ENCODE data around the gene AKNAD1. TPM values are rescaled to one million over a fixed set of nuclear protein-coding genes. Genes with fewer than 3 reads are reported as not detected.
A peak's percentile ranks its signal among the peaks of the same experiment; 100 is the strongest.

The AKNAD1 gene
- total RNA-seq, 4 donors from 2014 or later, result not detected

GRCh38 chr1:108881369-108881768 is 24.5 kb upstream of the AKNAD1 start:
- no peak for DNase-seq
- H3K9me3 ChIP-seq, result no peaks in the 10 kb centered on the region
- H3K4me3 ChIP-seq, result no peak overlapping the region
- peaks cover 0 to 2% (median 0%) of the 10 kb centered on the region in 3 donors for H3K36me3 ChIP-seq
- H3K27me3 ChIP-seq, result no peaks in the 10 kb centered on the region
- H3K27ac ChIP-seq, result no peak overlapping the region
- no peak for TF ChIP-seq CTCF (IDR thresholded peaks at IDR 0.05)
- TF ChIP-seq POLR2A (IDR thresholded peaks at IDR 0.05), result no peak
- peaks cover 0 to 7% (median 1%) of the 10 kb centered on the region in 4 donors for H3K4me1 ChIP-seq

GRCh38 chr1:108880850-108881249 is 24.0 kb upstream of the AKNAD1 start:
- TF ChIP-seq CTCF (IDR thresholded peaks at IDR 0.05), result no peak
- TF ChIP-seq POLR2A (IDR thresholded peaks at IDR 0.05), result no peak
- H3K4me1 ChIP-seq, result peaks cover 0 to 7% (median 1%) of the 10 kb centered on the region in 4 donors
- no peak for DNase-seq
- H3K36me3 ChIP-seq, result no peaks in the 10 kb centered on the region
- H3K27me3 ChIP-seq, result no peaks in the 10 kb centered on the region
- no peak overlapping the region for H3K4me3 ChIP-seq
- no peak overlapping the region for H3K27ac ChIP-seq
- H3K9me3 ChIP-seq, result no peaks in the 10 kb centered on the region

- Histone ChIP-seq H3K4me1 (peaks cover 0 to 7% (median 1%) of the 10 kb centered on the region in 4 donors), H3K36me3 (no peaks in the 10 kb centered on the region), H3K4me3 (peak overlapping the region in 1 of 4 donors; percentile 78), H3K27me3 (no peaks in the 10 kb centered on the region), H3K9me3 (no peaks in the 10 kb centered on the region), H3K27ac (no peak overlapping the region)
- TF ChIP-seq CTCF (IDR thresholded peaks at IDR 0.05), result no peak
- no peak for TF ChIP-seq POLR2A (IDR thresholded peaks at IDR 0.05)
- no peak for DNase-seq
These were observed 21.8 kb upstream of the AKNAD1 start for GRCh38 chr1:108878678-108879077.

- Histone ChIP-seq H3K36me3 (no peaks in the 10 kb centered on the region), H3K4me3 (peak overlapping the region; percentile 67 to 94 (median 84)), H3K27ac (peak overlapping the region in 1 of 4 donors; percentile 77), H3K9me3 (no peaks in the 10 kb centered on the region), H3K27me3 (no peaks in the 10 kb centered on the region), H3K4me1 (peaks cover 0 to 7% (median 1%) of the 10 kb centered on the region in 4 donors)
- TF ChIP-seq CTCF (IDR thresholded peaks at IDR 0.05) (no peak), POLR2A (IDR thresholded peaks at IDR 0.05) (no peak)
- DNase-seq, result no peak
These were observed 21.2 kb upstream of the AKNAD1 start for GRCh38 chr1:108878160-108878469.

- Histone ChIP-seq H3K27ac (peak overlapping the region; percentile 71 to 81 (median 76)), H3K4me3 (peak overlapping the region; percentile 67 to 94 (median 84)), H3K4me1 (peaks cover 0 to 7% (median 1%) of the 10 kb centered on the region in 4 donors), H3K27me3 (no peaks in the 10 kb centered on the region), H3K9me3 (no peaks in the 10 kb centered on the region), H3K36me3 (no peaks in the 10 kb centered on the region)
- TF ChIP-seq CTCF (IDR thresholded peaks at IDR 0.05) (no peak), POLR2A (IDR thresholded peaks at IDR 0.05) (no peak)
- DNase-seq, result no peak
These were observed 20.7 kb upstream of the AKNAD1 start for GRCh38 chr1:108877348-108878159.
